Mesothelial cell of epicardium (in vitro differentiated cells): ENCODE measurements around the gene FBXL15. TPM values are rescaled to one million over a fixed set of nuclear protein-coding genes. Genes with fewer than 3 reads are reported as not detected.

Experiments used
- DNase-seq, 2 experiments: peaks; one replicate each; pipeline ENCODE4 v3.0.0; 2021; ENCODE audit warnings: low spot score in 2 of 2; ENCODE audit not compliant: unreplicated experiment in 2 of 2
- H3K27ac Mint-ChIP-seq: 2 replicates; pipeline ENCODE4 v1.8.0; 2021; ENCODE audit warnings: mixed read lengths
- H3K27me3 Mint-ChIP-seq: 2 replicates; pipeline ENCODE4 v1.8.0; 2021; ENCODE audit warnings: low read depth, mixed read lengths
- H3K36me3 Mint-ChIP-seq: 2 replicates; pipeline ENCODE4 v1.8.0; 2021; ENCODE audit warnings: mixed read lengths
- H3K4me1 Mint-ChIP-seq: 2 replicates; pipeline ENCODE4 v1.8.0; 2021; ENCODE audit warnings: mixed read lengths
- H3K4me3 Mint-ChIP-seq: 2 replicates; pipeline ENCODE4 v1.8.0; 2021; ENCODE audit warnings: mild to moderate bottlenecking, moderate library complexity, mixed read lengths
- H3K9me3 Mint-ChIP-seq: 2 replicates; pipeline ENCODE4 v1.8.0; 2021; ENCODE audit warnings: mixed read lengths
- CTCF ChIP-seq: fragments of 200-600 bp; sonication (generic); IDR thresholded peaks from one replicate; pipeline ENCODE4 v1.5.0; 2021; ENCODE audit warnings: antibody characterized with exemption; ENCODE audit not compliant: unreplicated experiment
- total RNA-seq: library from RNA; stranded (reverse); gene quantifications from 3 replicates; pipeline ENCODE4 v1.2.1, GENCODE V29; 2021

Gene FBXL15
- total RNA-seq, 1 donor from 2014 or later = 11.7 TPM

DNA sequence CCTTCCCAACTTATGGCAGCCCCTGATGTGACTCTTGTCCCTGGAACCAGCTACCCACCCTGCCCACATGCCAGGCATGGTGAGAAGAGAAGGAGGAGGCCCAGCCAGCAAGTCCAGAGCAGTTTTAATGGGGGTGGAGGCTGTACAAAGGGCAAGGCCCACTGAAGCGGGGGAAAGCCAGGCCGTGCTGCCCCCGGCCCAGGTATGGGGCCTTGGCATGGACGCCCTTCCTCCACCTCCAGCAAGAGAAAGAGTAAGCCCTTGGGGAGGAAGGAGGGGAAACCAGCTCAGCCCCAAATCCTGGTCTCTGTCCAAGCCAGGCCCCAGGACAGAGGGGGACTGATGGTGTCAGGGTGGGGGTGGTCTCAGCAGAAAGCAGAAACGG, 18.1 kb upstream of the FBXL15 start:
- Mint-ChIP-seq H3K4me3 (no peak overlapping the region), H3K27me3 (peaks cover 21% of the 10 kb centered on the region), H3K36me3 (peaks cover 1% of the 10 kb centered on the region), H3K9me3 (no peaks in the 10 kb centered on the region), H3K4me1 (peaks cover 3% of the 10 kb centered on the region), H3K27ac (no peak overlapping the region)
- no peak for TF ChIP-seq CTCF
- DNase-seq = no peak

DNA sequence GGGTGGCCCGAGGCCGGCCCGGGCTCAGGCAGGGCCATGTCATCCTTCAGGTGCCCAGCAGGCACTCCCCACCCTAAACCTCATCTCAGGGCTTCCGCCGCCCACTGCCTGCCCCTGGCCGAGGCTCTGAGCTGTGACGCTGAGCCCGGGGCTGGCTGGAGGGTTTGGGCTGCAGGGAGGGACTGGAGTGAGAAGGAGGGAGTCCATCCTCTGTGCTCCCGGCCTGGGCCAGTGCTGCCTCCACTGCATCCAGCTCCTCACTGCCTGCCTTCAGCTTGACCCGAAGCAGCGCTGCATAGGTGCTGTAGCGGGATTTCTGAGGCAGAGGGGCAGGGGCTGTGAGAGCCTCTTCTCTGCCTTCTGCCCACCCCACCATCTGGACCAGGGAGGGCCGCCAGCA, 17.5 kb upstream of the FBXL15 start:
- H3K9me3 Mint-ChIP-seq = no peaks in the 10 kb centered on the region
- H3K36me3 Mint-ChIP-seq = peaks cover 1% of the 10 kb centered on the region
- no peak for DNase-seq
- H3K27ac Mint-ChIP-seq = no peak overlapping the region
- no peak for TF ChIP-seq CTCF
- H3K4me3 Mint-ChIP-seq = no peak overlapping the region
- H3K27me3 Mint-ChIP-seq = peaks cover 27% of the 10 kb centered on the region
- H3K4me1 Mint-ChIP-seq = peaks cover 4% of the 10 kb centered on the region

DNA sequence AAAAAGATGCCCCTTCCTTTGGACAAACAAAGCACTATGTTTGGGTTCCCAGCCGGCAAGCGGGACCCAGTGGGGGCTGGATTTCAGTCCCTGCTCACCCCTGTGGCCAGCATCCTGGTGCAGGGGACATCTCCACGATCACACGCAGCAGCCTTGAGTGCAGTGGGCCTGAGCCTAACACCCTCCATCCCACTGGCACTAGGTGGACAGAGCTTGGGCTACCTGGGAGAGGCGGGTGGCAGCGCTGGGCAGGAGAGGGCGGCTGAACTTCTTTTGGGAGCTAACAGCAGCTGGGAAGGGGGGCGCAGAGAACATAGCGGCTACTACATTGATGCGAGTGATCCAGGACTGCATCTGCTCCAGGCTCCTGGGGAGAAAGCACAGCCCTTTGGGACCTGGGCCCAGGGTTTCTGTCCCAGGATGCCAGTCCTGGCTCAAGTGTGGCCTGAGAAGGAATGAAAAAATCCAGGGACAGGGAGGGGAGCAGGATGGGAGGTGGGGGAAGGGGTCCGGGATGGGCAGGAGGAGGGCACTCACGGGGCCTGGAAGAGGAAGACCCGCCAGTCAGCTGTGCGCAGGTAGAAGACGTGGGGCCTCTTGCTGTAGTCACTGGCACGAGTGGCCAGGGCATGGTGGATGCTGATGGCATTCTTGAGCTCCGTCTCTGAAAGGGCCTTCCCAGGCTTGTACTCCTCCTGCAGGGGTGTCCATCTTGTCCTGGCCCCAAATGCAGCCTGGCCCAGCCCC, 16.1 kb upstream of the FBXL15 start:
- H3K27me3 Mint-ChIP-seq = peaks cover 37% of the 10 kb centered on the region

DNA sequence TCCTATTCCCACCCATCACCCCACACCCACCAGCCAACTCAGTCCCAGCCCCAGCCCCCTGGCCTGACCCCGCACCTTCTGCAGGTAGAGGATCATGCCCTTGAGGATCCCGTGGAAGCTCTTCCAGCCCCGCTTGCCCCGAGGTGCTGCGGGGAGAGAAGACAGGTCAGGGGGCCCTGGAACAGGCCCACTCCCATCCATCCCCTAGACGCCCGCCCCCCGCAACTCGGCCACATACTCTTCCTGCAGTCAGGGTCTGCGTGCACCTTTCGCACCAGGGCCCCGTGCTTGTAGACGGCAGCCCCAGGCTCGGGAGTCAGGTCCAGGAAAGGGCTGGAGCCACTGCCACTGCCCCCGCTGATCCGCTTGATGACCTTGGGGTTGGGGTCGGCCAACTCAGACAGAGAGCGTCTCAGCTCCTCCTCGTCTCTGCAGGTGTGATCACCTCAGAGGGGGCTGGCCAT, 15.5 kb upstream of the FBXL15 start:
- TF ChIP-seq CTCF = no peak
- no peak overlapping the region for H3K4me3 Mint-ChIP-seq
- H3K4me1 Mint-ChIP-seq = peaks cover 16% of the 10 kb centered on the region
- no peaks in the 10 kb centered on the region for H3K9me3 Mint-ChIP-seq
- no peak overlapping the region for H3K27ac Mint-ChIP-seq
- peaks cover 1% of the 10 kb centered on the region for H3K36me3 Mint-ChIP-seq
- peaks cover 43% of the 10 kb centered on the region for H3K27me3 Mint-ChIP-seq
- no peak for DNase-seq

More for the DNA sequence above, 16.1 kb upstream of the FBXL15 start:
- Mint-ChIP-seq H3K9me3 (no peaks in the 10 kb centered on the region), H3K4me1 (peaks cover 10% of the 10 kb centered on the region), H3K27ac (no peak overlapping the region), H3K36me3 (peaks cover 1% of the 10 kb centered on the region), H3K4me3 (no peak overlapping the region)
- DNase-seq = no peak
- TF ChIP-seq CTCF = no peak

GRCh38 chr10:102405632-102406031, 15.0 kb upstream of the FBXL15 start:
- H3K36me3 Mint-ChIP-seq = peaks cover 1% of the 10 kb centered on the region
- no peak for TF ChIP-seq CTCF
- H3K9me3 Mint-ChIP-seq = no peaks in the 10 kb centered on the region
- no peak for DNase-seq
- peaks cover 17% of the 10 kb centered on the region for H3K4me1 Mint-ChIP-seq
- no peak overlapping the region for H3K4me3 Mint-ChIP-seq
- H3K27ac Mint-ChIP-seq = no peak overlapping the region
- H3K27me3 Mint-ChIP-seq = peaks cover 45% of the 10 kb centered on the region
